ENCODE measurements around the gene PLCB2. TPM values are rescaled to one million over a fixed set of nuclear protein-coding genes. Genes with fewer than 3 reads are reported as not detected.

The PLCB2 gene
- total and polyA plus RNA-seq, 8 donors = 3.5 to 12.5 (median 5.5) TPM

GRCh38 chr15:40317580-40317979 is 9.8 kb upstream of the PLCB2 start:
- no peak for DNase-seq
- WGBS, 5 donors = 78 to 84% (median 81%) methylated on average over 4 of the region's 4 CpGs
- intact Hi-C loops (cut with DNase I; ENCODE audit: low total_unique reads) = no loop called here

GRCh38 chr15:40316931-40317330 is 9.2 kb upstream of the PLCB2 start:
- Histone ChIP-seq H3K4me3 (no peak overlapping the region), H3K9me3 (no peaks in the 10 kb centered on the region), H3K36me3 (no peaks in the 10 kb centered on the region), H3K4me1 (peaks cover 0 to 21% (median 12%) of the 10 kb centered on the region in 4 donors), H3K27me3 (peaks cover 0 to 5% (median 0%) of the 10 kb centered on the region in 3 donors), H3K27ac (no peak overlapping the region)
- TF ChIP-seq CTCF (IDR thresholded peaks at IDR 0.05) (no peak), POLR2A (IDR thresholded peaks at IDR 0.05) (no peak), EP300 (IDR thresholded peaks at IDR 0.05) (no peak), POLR2AphosphoS5 (IDR thresholded peaks at IDR 0.05) (no peak)
- DNase-seq = no peak
- intact Hi-C loops (cut with DNase I; ENCODE audit: low total_unique reads) = no loop called here
- 79 to 95% (median 85%) methylated on average over 3 of the region's 3 CpGs for WGBS, 5 donors

More at GRCh38 chr15:40317580-40317979, 9.8 kb upstream of the PLCB2 start:
- TF ChIP-seq CTCF (IDR thresholded peaks at IDR 0.05) (no peak), POLR2A (IDR thresholded peaks at IDR 0.05) (no peak), EP300 (IDR thresholded peaks at IDR 0.05) (no peak), POLR2AphosphoS5 (IDR thresholded peaks at IDR 0.05) (no peak)
- H3K4me1 ChIP-seq = peaks cover 0 to 22% (median 13%) of the 10 kb centered on the region in 4 donors
- peaks cover 0 to 5% (median 0%) of the 10 kb centered on the region in 3 donors for H3K27me3 ChIP-seq
- H3K4me3 ChIP-seq = no peak overlapping the region
- H3K27ac ChIP-seq = no peak overlapping the region
- no peaks in the 10 kb centered on the region for H3K9me3 ChIP-seq
- H3K36me3 ChIP-seq = no peaks in the 10 kb centered on the region

DNA sequence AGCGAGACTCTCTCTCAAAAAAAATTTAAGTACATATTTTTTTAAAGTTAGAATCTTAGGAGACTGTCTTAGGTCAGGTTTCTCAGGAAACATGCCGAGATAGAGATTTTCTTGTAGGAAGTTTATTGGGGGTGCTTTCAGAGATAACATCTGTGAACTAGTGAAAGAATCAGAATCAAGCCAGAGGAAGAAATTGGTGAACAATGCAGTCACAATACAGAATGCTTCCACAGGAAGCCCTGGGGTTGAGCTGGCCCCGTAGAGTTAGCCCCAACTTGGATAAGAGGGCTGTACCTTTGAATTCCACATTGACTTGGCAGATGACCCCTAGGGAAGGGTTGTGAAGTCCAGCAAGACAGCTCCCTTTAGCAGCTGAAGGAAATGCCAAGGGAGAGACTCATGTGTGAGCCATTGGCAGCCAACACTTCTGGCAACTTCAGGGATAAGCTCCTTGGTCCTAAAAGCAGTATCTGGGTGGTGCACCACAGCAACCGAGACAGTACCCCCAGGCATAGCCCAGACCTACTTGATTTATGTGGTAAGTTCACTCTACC is 7.1 kb upstream of the PLCB2 start:
- no peak overlapping the region for H3K27ac ChIP-seq
- H3K4me3 ChIP-seq = no peak overlapping the region
- 73 to 95% (median 83%) methylated on average over 4 of the region's 4 CpGs for WGBS, 5 donors
- no peaks in the 10 kb centered on the region for H3K9me3 ChIP-seq
- H3K36me3 ChIP-seq = no peaks in the 10 kb centered on the region
- no peak for TF ChIP-seq EP300 (IDR thresholded peaks at IDR 0.05)
- no peak for TF ChIP-seq CTCF (IDR thresholded peaks at IDR 0.05)
- TF ChIP-seq POLR2AphosphoS5 (IDR thresholded peaks at IDR 0.05) = no peak
- no peak for TF ChIP-seq POLR2A (IDR thresholded peaks at IDR 0.05)
- intact Hi-C loops (cut with DNase I; ENCODE audit: low total_unique reads) = no loop called here
- DNase-seq = no peak
- peaks cover 0 to 18% (median 0%) of the 10 kb centered on the region in 3 donors for H3K27me3 ChIP-seq
- peaks cover 0 to 14% (median 8%) of the 10 kb centered on the region in 4 donors for H3K4me1 ChIP-seq

DNA sequence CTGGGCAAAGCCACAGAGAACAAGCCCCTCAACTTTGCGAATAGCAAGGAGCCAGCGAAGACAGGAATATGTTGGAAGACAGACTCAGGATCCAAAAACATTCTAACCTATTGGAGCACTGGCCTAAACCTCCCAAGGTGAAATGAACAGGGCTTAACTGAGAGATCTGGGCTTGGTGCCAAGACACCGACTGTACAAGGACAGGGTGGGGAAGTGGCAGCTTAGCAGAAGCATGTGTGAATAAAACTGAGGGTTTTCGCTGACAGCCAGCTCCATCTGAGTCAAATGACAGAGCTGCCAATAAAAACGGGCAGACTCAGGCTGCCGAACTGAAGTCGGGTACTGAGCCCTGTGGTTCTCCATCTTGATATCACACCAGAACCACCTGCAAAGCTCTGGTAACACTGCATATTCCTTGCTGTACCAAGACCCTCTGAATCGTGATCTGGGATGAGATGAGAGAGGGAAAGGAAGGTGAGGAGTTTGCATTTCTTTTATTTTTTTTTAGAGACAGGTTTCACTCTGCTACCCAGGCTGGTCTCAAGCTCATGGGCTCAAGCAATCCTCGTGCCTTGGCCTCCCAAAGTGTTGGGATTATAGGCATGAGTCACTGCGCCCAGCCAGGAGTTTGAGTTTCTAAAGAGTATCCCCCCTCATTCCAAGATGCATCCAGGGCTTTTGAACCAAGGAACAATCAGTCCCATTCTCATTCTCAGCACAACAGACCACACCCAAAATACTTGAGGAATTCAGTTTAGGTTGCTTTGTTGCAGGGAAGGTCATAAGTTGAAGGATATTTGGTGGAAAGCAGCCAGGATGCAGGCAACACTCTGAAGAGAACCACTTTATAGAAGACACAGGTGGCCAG is 6.0 kb upstream of the PLCB2 start:
- peak; percentile 87 to 89 for DNase-seq
- Histone ChIP-seq H3K9me3 (no peaks in the 10 kb centered on the region), H3K27ac (no peak overlapping the region), H3K27me3 (peaks cover 0 to 18% (median 0%) of the 10 kb centered on the region in 3 donors), H3K4me1 (peaks cover 0 to 24% (median 15%) of the 10 kb centered on the region in 4 donors), H3K36me3 (no peaks in the 10 kb centered on the region), H3K4me3 (no peak overlapping the region)
- intact Hi-C loops (cut with DNase I; ENCODE audit: low total_unique reads) = no loop called here
- 35 to 49% (median 36%) methylated on average over 10 of the region's 10 CpGs for WGBS, 5 donors
- TF ChIP-seq POLR2AphosphoS5 (IDR thresholded peaks at IDR 0.05) = no peak
- TF ChIP-seq CTCF (IDR thresholded peaks at IDR 0.05) = no peak
- no peak for TF ChIP-seq EP300 (IDR thresholded peaks at IDR 0.05)
- no peak for TF ChIP-seq POLR2A (IDR thresholded peaks at IDR 0.05)
